K562 (cell line): ENCODE results near the gene ADPRH. TPM values are rescaled to one million over a fixed set of nuclear protein-coding genes. Genes with fewer than 3 reads are reported as not detected.

Experiments used
- ATAC-seq: fragments of 200-7000 bp; cut with Tn5 transposase; 3 replicates; pipeline ENCODE4 v1.9.1; 2020; ENCODE audit warnings: moderate library complexity
- BruUV-seq: library from RNA; stranded (reverse); fragments of 400-500 nt; replicated peaks from 2 replicates; lab custom pipeline; 2021; lab: Mats Ljungman, UMichigan
- CTCF ChIA-PET: fragments of 300-600 bp; formaldehyde crosslinking; extraction: SDS; loops from one replicate; lab custom pipeline; 2021; ENCODE audit warnings: low intra/inter-chr PET ratio; lab: Yijun Ruan, JAX
- POLR2A ChIA-PET: fragments of 300-600, 350-650 bp; sonication (Branson Sonifier 250); formaldehyde crosslinking; extraction: SDS; loops from one replicate; lab custom pipeline; 2021; ENCODE audit warnings: antibody characterized with exemption, inconsistent platforms; lab: Yijun Ruan, JAX
- DNase-seq, 4 experiments: peaks; one replicate each; pipeline versions ENCODE4 v3.0.0 to v3.0.0-alpha.2; 2011 to 2018; ENCODE audit warnings: low spot score in 3 of 4, mixed read lengths in 3 of 4; ENCODE audit errors: extremely low read depth in 1 of 4
- FAIRE-seq: peaks from 2 replicates; lab custom pipeline; 2011; peaks lifted over from hg19 to GRCh38; lab: Jason Lieb, UNC
- H2AFZ ChIP-seq: 2 replicates; pipeline ENCODE4 v1.6.0; 2011; ENCODE audit warnings: low read depth, low read length, control low read depth, inconsistent platforms
- H3K27ac ChIP-seq: fragments of 200-600 bp; 3 replicates; pipeline ENCODE4 v1.8.0; 2011; ENCODE audit warnings: low read depth, mild to moderate bottlenecking, control low read depth, inconsistent platforms, low read length, moderate library complexity, mixed read lengths; ENCODE audit errors: extremely low read depth
- H3K27me3 ChIP-seq, 2 experiments: fragments of 300-600 bp in 1 of 2; 2 replicates in 1 of 2; 3 replicates in 1 of 2; pipeline versions ENCODE4 v1.6.0 to v1.8.0; 2011; ENCODE audit warnings: inconsistent platforms in 2 of 2, low read length in 2 of 2, mild to moderate bottlenecking in 1 of 2, mixed read lengths in 1 of 2, moderate library complexity in 1 of 2; ENCODE audit not compliant: control insufficient read depth in 2 of 2, insufficient read depth in 2 of 2
- H3K36me3 ChIP-seq: fragments of 300-600 bp; 3 replicates; pipeline ENCODE4 v1.8.0; 2011; ENCODE audit warnings: mild to moderate bottlenecking, low read length, inconsistent platforms; ENCODE audit not compliant: control insufficient read depth, insufficient read depth
- H3K4me1 ChIP-seq, 2 experiments: fragments of 200-600 bp in 1 of 2; replicated peaks in 1 of 2; 2 replicates in 1 of 2; 3 replicates in 1 of 2; pipeline versions ENCODE4 v1.5.1 to v1.8.0; 2011; ENCODE audit warnings: inconsistent platforms in 2 of 2, low read length in 2 of 2, mild to moderate bottlenecking in 1 of 2, mixed read lengths in 1 of 2, moderate library complexity in 1 of 2; ENCODE audit not compliant: control insufficient read depth in 2 of 2, insufficient read depth in 2 of 2
- H3K4me2 ChIP-seq: 2 replicates; pipeline ENCODE4 v1.6.1; 2011; ENCODE audit warnings: low read length, control low read depth, inconsistent platforms, mixed read lengths; ENCODE audit not compliant: insufficient read depth
- H3K4me3 ChIP-seq: fragments of 200-600 bp; sonication (generic), shearing (Covaris generic); 2 replicates; pipeline ENCODE4 v1.5.1; 2016; ENCODE audit warnings: control low read depth, inconsistent platforms
- H3K79me2 ChIP-seq: fragments of 200-600 bp; 3 replicates; pipeline ENCODE4 v1.8.0; 2011; ENCODE audit warnings: low read length, inconsistent platforms; ENCODE audit not compliant: control insufficient read depth, insufficient read depth
- H3K9ac ChIP-seq, 2 experiments: 2 replicates each; pipeline versions ENCODE4 v1.6.0 to v1.6.1; 2011; ENCODE audit warnings: low read depth in 2 of 2, low read length in 2 of 2, control low read depth in 1 of 2, inconsistent platforms in 1 of 2, mild to moderate bottlenecking in 1 of 2, mixed read lengths in 1 of 2; ENCODE audit not compliant: insufficient read depth in 1 of 2
- H3K9me1 ChIP-seq: one replicate; pipeline ENCODE4 v1.6.0; 2011; ENCODE audit warnings: inconsistent platforms, mild to moderate bottlenecking, low read length, moderate library complexity; ENCODE audit not compliant: control insufficient read depth, insufficient read depth
- H3K9me3 ChIP-seq: replicated peaks from 2 replicates; pipeline ENCODE4 v1.5.1; 2011; ENCODE audit warnings: low read depth, low read length, inconsistent platforms; ENCODE audit not compliant: control insufficient read depth, insufficient read depth
- H4K20me1 ChIP-seq: replicated peaks from 2 replicates; pipeline ENCODE4 v1.6.1; 2011; ENCODE audit warnings: low read length, inconsistent platforms, mixed read lengths; ENCODE audit not compliant: control insufficient read depth, insufficient read depth
- ERF ChIP-seq: fragments of 450-650 bp; formaldehyde crosslinking; IDR thresholded peaks from 2 replicates; pipeline ENCODE4 v1.4.0; 2020; ENCODE audit warnings: mild to moderate bottlenecking, mixed read lengths
- FOSL1 ChIP-seq: fragments of 200-800 bp; sonication (Bioruptor generic); conservative IDR thresholded peaks from 2 replicates; pipeline ENCODE4 v1.6.1; 2016; ENCODE audit warnings: missing genetic modification characterization, missing compliant biosample characterization
- NR1H2 ChIP-seq: sonication (generic); formaldehyde crosslinking; IDR thresholded peaks from 2 replicates; pipeline ENCODE4 v1.4.0; 2020; ENCODE audit warnings: mild to moderate bottlenecking, missing genetic modification reagents
- PRDM10 ChIP-seq: fragments of 450-650 bp; IDR thresholded peaks from 2 replicates; pipeline ENCODE4 v1.6.1; 2018; ENCODE audit not compliant: partially characterized antibody
- ZNF197 ChIP-seq: fragments of 200-800 bp; sonication (Bioruptor generic); IDR thresholded peaks from 2 replicates; pipeline ENCODE4 v1.6.1; 2016; ENCODE audit warnings: low read depth, missing genetic modification characterization, missing compliant biosample characterization
- ZNF644 ChIP-seq: fragments of 200-800 bp; sonication (Bioruptor generic); IDR thresholded peaks from 2 replicates; pipeline ENCODE4 v1.6.1; 2016; ENCODE audit warnings: low read depth, missing genetic modification characterization, missing compliant biosample characterization
- ZNF76 ChIP-seq: fragments of 250-450 bp; sonication (Bioruptor Pico); IDR thresholded peaks from 2 replicates; pipeline ENCODE4 v1.4.0; 2020; ENCODE audit warnings: mild to moderate bottlenecking, moderate library complexity, borderline replicate concordance
- WGBS: fragments of 100-300 bp; shearing (Covaris generic); methylation state at CpG from one replicate; pipeline ENCODE4 v1.1.6; 2016; ENCODE audit warnings: low coverage, mixed read lengths; ENCODE audit not compliant: insufficient coverage; ENCODE audit errors: missing lambda C conversion rate; 5-methylcytosine and 5-hydroxymethylcytosine counted together
- in situ Hi-C: fragments of 300-500 bp; cut with MboI; formaldehyde crosslinking; loops from 4 replicates; pipeline ENCODE4 v1.15.0; 2018; ENCODE audit warnings: inconsistent platforms, mixed read lengths
- intact Hi-C: fragments of 100-400 bp; cut with micrococcal nuclease; formaldehyde crosslinking; loops from 2 replicates; pipeline ENCODE4 v1.14.2; 2022
- polyA plus RNA-seq, 8 experiments: library from polyadenylated mRNA; depleted of rRNA in 4 of 8; stranded (reverse) in 5 of 8; unstranded in 3 of 8; fragments of >200 nt; fragmentation: Nextera tagmentation in 2 of 8; fragmentation: Illumina TruSeq in 1 of 8; extraction: Ambion mirVana in 2 of 8; extraction: Trizol in 1 of 8; gene quantifications; 2 replicates each; pipeline versions ENCODE4 v1.2.1 to v1.2.3, GENCODE V29; 2011 to 2014; ENCODE audit warnings: inconsistent platforms in 1 of 8, missing spikeins in 1 of 8
- total RNA-seq, 7 experiments: library from RNA; depleted of rRNA in 6 of 7; stranded (reverse); fragments of >200 nt in 6 of 7; fragmentation: Illumina TruSeq in 2 of 7; extraction: Trizol in 2 of 7; gene quantifications; 2 replicates each; pipeline versions ENCODE4 v1.2.1 to v1.2.3, GENCODE V29; 2011 to 2021; ENCODE audit warnings: low replicate concordance in 1 of 7
- TF ChIP-seq, protein P1 (sequence below): fragments of 200-800 bp; sonication (Bioruptor generic); IDR thresholded peaks from 2 replicates; pipeline ENCODE4 v1.6.1; 2017; ENCODE audit warnings: missing genetic modification characterization, missing compliant biosample characterization

The ADPRH gene
- total and polyA plus RNA-seq, 9 of the 15 experiments (the other 6 are each of a cell fraction or from before 2014, with no cell fraction given), result 0.01 to 1.4 (median 0.65) TPM

- intact Hi-C loops (loop anchor here (5.0 kb wide), 1 partner anchor 41 kb away; the partner anchor contains the start of gene COX17), in situ Hi-C loops (no loop called here)
- no peak overlapping the region for H3K4me3 ChIP-seq
- peaks cover 3% of the 10 kb centered on the region for H3K9me1 ChIP-seq
- H3K9ac ChIP-seq, result no peak overlapping the region
- DNase-seq (no peak), ATAC-seq (no peak), FAIRE-seq (no peak)
- no TSS peak for BruUV-seq
- H3K36me3 ChIP-seq, result no peaks in the 10 kb centered on the region
- H3K27me3 ChIP-seq, result no peaks in the 10 kb centered on the region
- H2AFZ ChIP-seq, result peak overlapping the region; percentile 63
- TF ChIP-seq PRDM10 (peak; percentile 11), ZNF76 (CRISPR knock-in tag) (0 out of 2 replicates have a peak, but pooled peaks have one; percentile 4), ERF (CRISPR knock-in tag) (no peak), FOSL1 (tag) (0 out of 2 replicates have a peak, but pooled peaks have one; percentile 13), ZNF644 (tag) (0 out of 2 replicates have a peak, but pooled peaks have one; percentile 15), ZNF197 (CRISPR knock-in tag) (0 out of 2 replicates have a peak, but pooled peaks have one; percentile 6), NR1H2 (CRISPR knock-in tag) (no peak)
- TF ChIP-seq, protein P1, sequence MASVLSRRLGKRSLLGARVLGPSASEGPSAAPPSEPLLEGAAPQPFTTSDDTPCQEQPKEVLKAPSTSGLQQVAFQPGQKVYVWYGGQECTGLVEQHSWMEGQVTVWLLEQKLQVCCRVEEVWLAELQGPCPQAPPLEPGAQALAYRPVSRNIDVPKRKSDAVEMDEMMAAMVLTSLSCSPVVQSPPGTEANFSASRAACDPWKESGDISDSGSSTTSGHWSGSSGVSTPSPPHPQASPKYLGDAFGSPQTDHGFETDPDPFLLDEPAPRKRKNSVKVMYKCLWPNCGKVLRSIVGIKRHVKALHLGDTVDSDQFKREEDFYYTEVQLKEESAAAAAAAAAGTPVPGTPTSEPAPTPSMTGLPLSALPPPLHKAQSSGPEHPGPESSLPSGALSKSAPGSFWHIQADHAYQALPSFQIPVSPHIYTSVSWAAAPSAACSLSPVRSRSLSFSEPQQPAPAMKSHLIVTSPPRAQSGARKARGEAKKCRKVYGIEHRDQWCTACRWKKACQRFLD, result peak; percentile 64; the same call in 1 of the 2 replicates
- H3K4me1 ChIP-seq, result peaks cover 8 to 35% of the 10 kb centered on the region in 2 experiments
- H4K20me1 ChIP-seq, result no peaks in the 10 kb centered on the region
- H3K27ac ChIP-seq, result no peak overlapping the region
- 8% methylated on average over 1 of the region's 1 CpG for WGBS
- POLR2A ChIA-PET, result no interaction called here
- CTCF ChIA-PET, result no interaction called here
- H3K9me3 ChIP-seq, result no peaks in the 10 kb centered on the region
- no peak overlapping the region for H3K4me2 ChIP-seq
- H3K79me2 ChIP-seq, result no peaks in the 10 kb centered on the region
Measured at GRCh38 chr3:119636249-119636648, 57.0 kb downstream of the ADPRH start.
